Activated CD4-positive, alpha-beta T cell treated with anti-CD3 and anti-CD28 coated beads for 36 hours (primary cell): ENCODE results near the gene SLC39A11. TPM values are rescaled to one million over a fixed set of nuclear protein-coding genes. Genes with fewer than 3 reads are reported as not detected.

Experiments used
- ATAC-seq: fragments of 200-7000 bp; cut with Tn5 transposase; one replicate; pipeline ENCODE4 v1.10.0; 2021; ENCODE audit warnings: mild to moderate bottlenecking, moderate library complexity
- CTCF ChIA-PET: fragments of 350-600 bp; sonication (Branson Sonifier 250); formaldehyde crosslinking; loops from one replicate; lab custom pipeline; 2021; ENCODE audit warnings: antibody characterized with exemption; lab: Charles Lee
- POLR2A ChIA-PET: fragments of 350-600 bp; sonication (Branson Sonifier 250); formaldehyde crosslinking; loops from one replicate; lab custom pipeline; 2021; ENCODE audit warnings: antibody characterized with exemption, inconsistent platforms; lab: Charles Lee
- DNase-seq: peaks from one replicate; pipeline ENCODE4 v3.0.0-alpha.2; 2020
- H3K27ac Mint-ChIP-seq: one replicate; pipeline ENCODE4 v1.8.0; 2021; ENCODE audit warnings: mixed read lengths
- H3K27me3 Mint-ChIP-seq: one replicate; pipeline ENCODE4 v1.8.0; 2021; ENCODE audit warnings: mixed read lengths
- H3K36me3 Mint-ChIP-seq: one replicate; pipeline ENCODE4 v1.8.0; 2021; ENCODE audit warnings: low read depth, mixed read lengths
- H3K4me1 Mint-ChIP-seq: one replicate; pipeline ENCODE4 v1.8.0; 2021; ENCODE audit warnings: mixed read lengths
- H3K4me3 Mint-ChIP-seq: one replicate; pipeline ENCODE4 v1.8.0; 2021; ENCODE audit warnings: mild to moderate bottlenecking, moderate library complexity, mixed read lengths
- H3K9me3 Mint-ChIP-seq: one replicate; pipeline ENCODE4 v1.8.0; 2021; ENCODE audit warnings: low read depth, mixed read lengths
- intact Hi-C, 2 experiments: fragments of 100-400 bp; cut with DNase I in 1 of 2; cut with micrococcal nuclease in 1 of 2; formaldehyde crosslinking; loops; one replicate each; pipeline versions ENCODE4 v1.14.2 to v1.15.1; 2022 to 2024; cut with DNase I, micrococcal nuclease
- total RNA-seq, 2 experiments: library from RNA; stranded (reverse); gene quantifications; one replicate each; pipeline ENCODE4 v1.2.3, GENCODE V29; 2021

Gene SLC39A11
- total RNA-seq, 2 experiments from 2014 or later, result 12.5 to 17.2 TPM

DNA sequence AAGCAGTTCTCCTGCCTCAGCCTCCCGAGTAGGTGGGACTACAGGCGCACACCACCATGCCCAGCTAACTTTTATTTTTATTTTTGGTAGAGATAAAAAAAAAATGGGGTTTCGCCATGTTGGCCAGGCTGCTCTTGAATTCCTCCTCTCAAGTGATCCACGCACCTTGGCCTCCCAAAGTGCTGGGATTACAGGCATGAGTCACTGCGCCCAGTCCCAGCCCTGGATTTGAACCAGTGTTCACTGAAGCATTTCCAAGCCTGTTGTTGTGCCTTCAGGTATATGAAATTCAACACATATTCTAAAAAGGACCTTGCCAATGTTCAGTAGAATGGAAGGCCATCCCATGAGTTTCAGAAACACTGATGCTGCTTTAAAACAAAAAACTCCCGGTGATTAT, 165.3 kb downstream of the SLC39A11 start:
- no peak for DNase-seq
- H3K4me3 Mint-ChIP-seq, result no peak overlapping the region
- ChIA-PET POLR2A (no interaction called here), CTCF (no interaction called here)
- ATAC-seq, result no peak
- H3K27me3 Mint-ChIP-seq, result no peaks in the 10 kb centered on the region
- intact Hi-C loops, result no loop called here
- H3K4me1 Mint-ChIP-seq, result peaks cover 13% of the 10 kb centered on the region
- peaks cover 5% of the 10 kb centered on the region for H3K36me3 Mint-ChIP-seq
- no peaks in the 10 kb centered on the region for H3K9me3 Mint-ChIP-seq
- H3K27ac Mint-ChIP-seq, result no peak overlapping the region

DNA sequence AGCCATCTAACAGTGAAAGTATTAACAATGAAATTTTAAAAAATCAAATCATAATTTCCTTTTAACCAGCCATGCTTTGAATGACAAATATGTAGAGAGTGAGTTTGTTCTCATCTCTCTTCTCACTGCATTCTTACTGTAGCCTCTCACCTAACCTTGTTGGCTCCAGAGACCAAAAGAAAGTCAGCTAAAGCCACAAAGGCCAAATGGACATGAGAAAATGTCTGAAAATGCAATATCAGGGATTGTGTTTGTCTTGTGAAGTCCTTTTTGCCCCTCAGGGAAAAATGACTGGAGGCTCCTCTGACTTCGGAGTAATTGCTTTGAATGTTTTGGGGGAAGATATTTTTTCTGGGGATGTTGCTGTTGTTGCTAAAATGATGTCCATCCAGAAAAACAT, 166.3 kb downstream of the SLC39A11 start:
- Mint-ChIP-seq H3K27me3 (no peaks in the 10 kb centered on the region), H3K4me1 (peaks cover 4% of the 10 kb centered on the region), H3K27ac (no peak overlapping the region), H3K4me3 (no peak overlapping the region), H3K9me3 (no peaks in the 10 kb centered on the region), H3K36me3 (peaks cover 5% of the 10 kb centered on the region)
- ChIA-PET CTCF (no interaction called here), POLR2A (no interaction called here)
- intact Hi-C loops, result no loop called here
- ATAC-seq, result no peak
- DNase-seq, result no peak

DNA sequence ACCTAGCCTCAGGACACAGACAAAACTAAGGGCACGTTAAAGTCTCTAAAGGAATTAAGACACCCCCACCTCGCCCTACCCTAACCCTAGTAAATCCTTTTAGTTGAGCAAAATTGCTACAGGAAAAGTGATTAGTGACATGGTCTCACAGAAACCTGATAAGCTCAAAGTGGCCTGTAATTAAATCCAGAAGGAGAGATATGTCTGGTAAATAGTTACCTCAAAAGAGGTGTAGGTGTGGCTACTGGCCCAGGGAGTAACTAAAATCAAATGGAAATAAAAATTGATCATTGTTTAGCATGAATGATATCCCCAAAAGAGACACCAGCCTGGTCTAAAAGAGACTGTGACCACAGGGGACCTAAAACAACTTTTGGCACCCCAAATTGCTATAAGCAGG, 168.3 kb downstream of the SLC39A11 start:
- CTCF ChIA-PET, result no interaction called here
- no peaks in the 10 kb centered on the region for H3K27me3 Mint-ChIP-seq
- POLR2A ChIA-PET, result no interaction called here

DNA sequence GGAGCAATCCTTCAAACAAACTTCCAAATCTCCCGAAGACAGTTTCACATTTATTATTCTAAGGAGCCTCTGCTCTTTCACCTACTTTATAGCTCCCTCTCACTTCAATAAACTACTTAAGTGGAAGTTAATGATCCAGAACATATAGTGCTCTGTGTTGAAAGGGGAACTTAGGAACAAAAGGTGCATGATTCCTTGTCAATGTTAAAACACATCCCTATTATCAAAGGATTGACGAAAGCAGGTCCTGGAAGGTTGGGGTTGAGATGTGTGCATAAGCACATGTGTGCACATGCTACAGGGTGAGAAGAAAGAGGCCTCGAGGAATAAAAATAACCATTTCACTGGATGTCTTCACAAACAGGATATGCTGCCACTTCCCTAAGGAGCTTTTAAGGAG, 170.3 kb downstream of the SLC39A11 start:
- ChIA-PET POLR2A (no interaction called here), CTCF (interaction anchor here (0.9 kb wide), 1 partner anchor 234 kb away, joined by 3 read pairs; no protein-coding TSS in a partner anchor)
- DNase-seq (no peak), ATAC-seq (no peak)
- H3K36me3 Mint-ChIP-seq, result peaks cover 6% of the 10 kb centered on the region
- H3K27me3 Mint-ChIP-seq, result no peaks in the 10 kb centered on the region
- H3K9me3 Mint-ChIP-seq, result no peaks in the 10 kb centered on the region
- intact Hi-C loops, result no loop called here
- H3K4me1 Mint-ChIP-seq, result no peaks in the 10 kb centered on the region
- no peak overlapping the region for H3K4me3 Mint-ChIP-seq
- no peak overlapping the region for H3K27ac Mint-ChIP-seq

More for the DNA sequence above, 168.3 kb downstream of the SLC39A11 start:
- intact Hi-C loops, result no loop called here
- H3K27ac Mint-ChIP-seq, result no peak overlapping the region
- H3K4me3 Mint-ChIP-seq, result no peak overlapping the region
- DNase-seq (no peak), ATAC-seq (no peak)
- H3K36me3 Mint-ChIP-seq, result peaks cover 5% of the 10 kb centered on the region
- no peaks in the 10 kb centered on the region for H3K9me3 Mint-ChIP-seq
- H3K4me1 Mint-ChIP-seq, result no peaks in the 10 kb centered on the region

DNA sequence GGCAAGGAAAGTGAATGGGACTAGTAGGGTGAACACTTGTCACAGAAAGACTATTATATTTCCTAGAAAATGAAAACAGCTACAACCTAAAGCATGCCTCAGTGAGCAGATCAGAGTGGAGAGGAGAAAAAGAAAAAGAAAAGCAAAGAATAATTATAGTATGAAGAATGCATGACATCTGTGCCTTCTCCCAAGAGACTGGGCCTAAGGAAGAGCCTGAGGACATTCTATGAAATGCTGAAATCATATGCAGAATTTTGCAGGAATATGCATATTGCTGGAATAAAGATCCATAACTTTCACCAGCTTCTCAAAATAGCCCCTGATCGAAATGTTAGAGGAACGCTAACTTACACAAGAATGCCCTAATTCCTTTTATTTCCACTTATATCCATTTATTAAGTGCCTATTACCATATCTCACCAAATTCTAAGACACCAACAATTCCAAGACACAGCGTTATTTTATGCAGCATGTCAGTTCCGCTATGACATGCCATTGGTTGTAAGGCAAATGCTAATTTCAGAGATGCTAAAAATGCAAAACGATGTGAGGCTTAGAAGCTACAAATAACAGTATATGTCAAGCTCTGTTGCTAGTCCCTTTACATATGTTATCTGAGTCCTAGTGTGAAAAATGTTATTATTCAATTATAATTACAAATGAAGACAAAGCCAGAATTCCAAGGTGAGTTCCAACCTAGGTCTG, 171.0 kb downstream of the SLC39A11 start:
- peaks cover 8% of the 10 kb centered on the region for H3K36me3 Mint-ChIP-seq
- DNase-seq (no peak), ATAC-seq (no peak)
- no peaks in the 10 kb centered on the region for H3K27me3 Mint-ChIP-seq
- H3K4me1 Mint-ChIP-seq, result no peaks in the 10 kb centered on the region
- intact Hi-C loops, result no loop called here
- no peak overlapping the region for H3K27ac Mint-ChIP-seq
- no peak overlapping the region for H3K4me3 Mint-ChIP-seq
- CTCF ChIA-PET, result interaction anchor here (0.9 kb wide), 1 partner anchor 234 kb away, joined by 3 read pairs; no protein-coding TSS in a partner anchor
- POLR2A ChIA-PET, result no interaction called here
- H3K9me3 Mint-ChIP-seq, result no peaks in the 10 kb centered on the region

DNA sequence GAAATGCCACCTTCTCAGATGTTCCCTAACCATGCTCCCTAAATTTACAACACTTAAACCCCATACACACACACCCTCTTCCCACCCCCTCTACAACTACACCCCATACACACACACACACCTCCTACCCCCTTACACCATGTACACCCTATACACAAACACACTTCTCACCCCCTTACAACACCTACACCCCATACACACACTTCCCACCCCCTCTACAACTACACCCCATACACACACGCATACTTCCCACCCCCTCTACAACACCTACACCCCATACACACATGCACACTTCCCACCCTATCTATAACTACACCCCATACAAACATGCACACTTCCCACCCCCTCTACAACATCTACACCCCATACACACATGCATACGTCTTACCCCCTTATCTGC, 172.0 kb downstream of the SLC39A11 start:
- Mint-ChIP-seq H3K4me3 (no peak overlapping the region), H3K4me1 (no peaks in the 10 kb centered on the region), H3K27ac (no peak overlapping the region), H3K9me3 (no peaks in the 10 kb centered on the region), H3K36me3 (peaks cover 6% of the 10 kb centered on the region), H3K27me3 (no peaks in the 10 kb centered on the region)
- DNase-seq (no peak), ATAC-seq (no peak)
- CTCF ChIA-PET, result no interaction called here
- intact Hi-C loops, result no loop called here
- POLR2A ChIA-PET, result no interaction called here

DNA sequence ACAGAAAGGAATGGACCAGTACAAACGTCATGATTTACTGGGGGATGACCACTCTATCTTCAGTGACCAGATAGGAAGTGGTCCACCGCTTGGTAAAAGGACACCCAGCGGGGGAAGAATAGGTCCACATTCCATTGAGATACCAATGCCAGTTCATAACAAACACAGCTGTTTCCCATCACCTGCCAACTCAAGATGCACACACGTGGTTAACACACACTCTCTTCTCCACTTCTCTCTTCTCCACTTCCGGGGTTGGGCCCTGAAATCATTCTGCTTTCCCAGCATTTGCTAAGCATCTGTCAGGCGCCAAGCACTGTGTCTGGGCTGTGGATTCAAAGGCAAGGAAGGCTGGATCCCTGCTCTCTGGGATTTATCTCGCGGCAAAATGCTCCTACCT, 175.5 kb downstream of the SLC39A11 start:
- ATAC-seq, result no peak
- H3K36me3 Mint-ChIP-seq, result peaks cover 5% of the 10 kb centered on the region
- intact Hi-C loops, result no loop called here
- POLR2A ChIA-PET, result no interaction called here
- no peaks in the 10 kb centered on the region for H3K27me3 Mint-ChIP-seq
- CTCF ChIA-PET, result interaction anchor here (0.7 kb wide), 1 partner anchor 117 kb away, joined by 3 read pairs; no protein-coding TSS in a partner anchor
- DNase-seq, result no peak
- H3K9me3 Mint-ChIP-seq, result no peaks in the 10 kb centered on the region
- H3K4me1 Mint-ChIP-seq, result no peaks in the 10 kb centered on the region
- no peak overlapping the region for H3K27ac Mint-ChIP-seq
- H3K4me3 Mint-ChIP-seq, result no peak overlapping the region

DNA sequence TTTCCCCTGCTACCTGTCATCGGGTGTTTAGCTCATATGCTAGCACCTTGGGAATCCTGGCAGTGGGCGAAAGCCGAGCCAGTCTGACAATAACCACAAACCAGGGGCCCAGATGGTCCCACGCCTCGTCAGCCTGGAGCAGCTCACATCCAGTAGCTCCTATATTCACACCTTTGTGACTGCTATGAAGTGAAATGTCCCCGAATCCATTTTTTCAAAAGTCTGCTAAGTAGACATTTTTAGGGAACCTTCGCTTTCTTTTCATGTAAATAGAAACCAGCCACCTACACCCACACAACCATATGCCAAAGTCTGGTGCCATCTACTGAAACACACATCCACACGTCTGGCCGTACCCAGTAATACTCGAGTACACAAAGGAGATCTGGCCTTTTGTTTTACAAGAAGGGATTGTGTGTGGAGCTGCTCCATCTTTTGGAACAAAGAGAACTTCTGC, 176.8 kb downstream of the SLC39A11 start:
- POLR2A ChIA-PET, result no interaction called here
- H3K4me3 Mint-ChIP-seq, result no peak overlapping the region

DNA sequence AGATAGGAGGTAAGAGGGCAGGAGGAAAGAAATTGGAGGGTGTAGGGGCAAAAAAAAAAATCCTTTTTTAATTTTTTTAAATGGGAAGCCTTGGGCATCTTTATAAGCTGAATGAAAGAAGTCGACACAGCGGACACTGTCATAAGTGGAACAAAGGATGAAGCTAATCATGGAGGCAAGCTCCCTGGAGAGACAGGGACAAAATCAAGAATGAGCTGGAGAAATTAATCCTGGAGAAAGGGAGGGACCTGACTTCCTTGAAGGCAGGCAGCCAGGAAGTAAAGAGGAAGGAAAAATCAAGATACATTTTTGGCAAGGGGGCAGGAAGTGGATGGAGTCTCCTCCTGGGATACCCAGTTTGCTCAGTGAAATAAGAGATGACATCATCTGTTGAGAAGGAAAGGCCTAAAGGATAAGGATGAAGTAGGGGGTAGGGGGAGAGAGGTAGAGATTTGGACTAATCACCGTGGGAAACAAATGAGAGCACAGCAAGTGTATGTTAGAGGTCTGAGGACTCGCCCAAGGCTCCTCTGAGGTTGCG, 179.3 kb downstream of the SLC39A11 start:
- ChIA-PET CTCF (interaction anchor here (0.6 kb wide), 1 partner anchor 185 kb away, joined by 3 read pairs; no protein-coding TSS in a partner anchor), POLR2A (no interaction called here)
- ATAC-seq (no peak), DNase-seq (no peak)
- Mint-ChIP-seq H3K4me3 (no peak overlapping the region), H3K27me3 (no peaks in the 10 kb centered on the region), H3K36me3 (peaks cover 8% of the 10 kb centered on the region), H3K9me3 (no peaks in the 10 kb centered on the region), H3K27ac (no peak overlapping the region), H3K4me1 (no peaks in the 10 kb centered on the region)
- intact Hi-C loops, result no loop called here

More for the DNA sequence above, 176.8 kb downstream of the SLC39A11 start:
- intact Hi-C loops, result no loop called here
- CTCF ChIA-PET, result no interaction called here
- ATAC-seq (no peak), DNase-seq (no peak)
- H3K4me1 Mint-ChIP-seq, result no peaks in the 10 kb centered on the region
- H3K9me3 Mint-ChIP-seq, result no peaks in the 10 kb centered on the region
- peaks cover 6% of the 10 kb centered on the region for H3K36me3 Mint-ChIP-seq
- H3K27me3 Mint-ChIP-seq, result no peaks in the 10 kb centered on the region
- H3K27ac Mint-ChIP-seq, result no peak overlapping the region

DNA sequence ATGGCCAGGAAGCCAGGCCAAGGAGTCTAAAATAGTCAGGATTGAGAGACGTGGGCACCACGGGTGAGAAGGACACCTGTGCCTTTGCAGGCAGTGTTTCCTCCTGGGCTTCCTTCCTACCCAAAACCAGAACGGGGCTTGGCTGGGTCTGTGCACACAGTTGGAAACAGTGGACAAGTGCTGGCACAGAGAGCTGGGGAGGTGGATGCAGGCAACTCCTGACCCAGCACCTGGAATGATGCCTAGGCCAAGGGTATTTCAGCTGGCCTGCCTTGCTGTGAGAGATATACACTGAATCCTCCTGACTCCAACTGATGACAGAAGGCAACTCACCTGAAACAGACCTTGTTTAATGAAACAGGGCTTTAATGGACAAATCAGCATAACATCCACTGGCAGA, 186.2 kb downstream of the SLC39A11 start:
- DNase-seq, result no peak
- Mint-ChIP-seq H3K27ac (no peak overlapping the region), H3K4me3 (no peak overlapping the region), H3K36me3 (peaks cover 3% of the 10 kb centered on the region), H3K4me1 (no peaks in the 10 kb centered on the region), H3K9me3 (no peaks in the 10 kb centered on the region), H3K27me3 (no peaks in the 10 kb centered on the region)
- POLR2A ChIA-PET, result no interaction called here
- intact Hi-C loops, result no loop called here
- no peak for ATAC-seq
- CTCF ChIA-PET, result interaction anchor here (0.5 to 1.1 kb wide), 3 partner anchors 314 to 563 kb away, joined by 3 to 5 read pairs (median 4); no protein-coding TSS in a partner anchor

DNA sequence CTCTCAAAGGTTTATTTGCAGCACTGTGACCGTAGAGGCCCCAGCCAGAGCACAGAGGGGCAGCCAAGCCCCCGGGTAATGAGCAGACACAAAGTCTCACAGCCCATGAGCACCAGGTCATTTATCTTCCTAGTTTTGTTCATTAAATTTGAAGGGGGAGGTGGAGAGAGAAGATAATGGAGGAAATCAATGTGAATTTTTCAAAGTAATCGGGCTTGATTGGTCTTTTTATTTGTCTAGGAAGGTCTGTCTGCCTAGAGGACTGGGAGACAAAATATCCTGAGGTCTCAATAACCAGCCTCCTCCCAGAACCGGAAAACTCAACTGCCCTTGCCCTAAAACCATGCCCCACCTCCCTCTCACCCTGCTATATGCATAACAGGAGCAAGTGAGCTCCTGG, 189.0 kb downstream of the SLC39A11 start:
- Mint-ChIP-seq H3K36me3 (no peaks in the 10 kb centered on the region), H3K4me3 (no peak overlapping the region), H3K4me1 (no peaks in the 10 kb centered on the region), H3K27me3 (no peaks in the 10 kb centered on the region), H3K27ac (no peak overlapping the region), H3K9me3 (no peaks in the 10 kb centered on the region)
- ChIA-PET CTCF (no interaction called here), POLR2A (no interaction called here)
- DNase-seq, result no peak
- no peak for ATAC-seq
- intact Hi-C loops, result no loop called here

DNA sequence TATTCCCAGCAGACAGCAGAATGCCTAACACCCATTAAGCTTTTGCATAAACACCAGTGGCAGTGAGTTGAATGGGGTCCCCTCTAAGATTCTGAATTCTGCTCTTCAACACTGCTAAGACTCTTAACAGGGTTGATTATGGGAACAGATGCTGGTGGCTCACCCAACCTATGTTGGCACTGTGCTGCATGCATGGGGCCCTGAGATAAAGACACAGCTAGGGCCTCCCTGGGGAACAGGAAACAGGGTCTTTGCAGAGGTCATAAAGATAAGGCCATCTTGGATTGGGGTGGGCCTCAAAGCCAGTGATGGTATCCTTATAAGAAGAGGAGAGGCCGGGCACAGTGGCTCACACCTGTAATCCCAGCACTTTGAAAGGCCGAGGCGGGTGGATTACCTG, 190.8 kb downstream of the SLC39A11 start:
- ATAC-seq (no peak), DNase-seq (no peak)
- Mint-ChIP-seq H3K36me3 (peaks cover 4% of the 10 kb centered on the region), H3K9me3 (no peaks in the 10 kb centered on the region), H3K4me1 (no peaks in the 10 kb centered on the region), H3K4me3 (no peak overlapping the region), H3K27ac (no peak overlapping the region), H3K27me3 (no peaks in the 10 kb centered on the region)
- intact Hi-C loops, result no loop called here
- CTCF ChIA-PET, result no interaction called here
- POLR2A ChIA-PET, result no interaction called here
